ENCODE results near the gene DBNDD1. TPM values are rescaled to one million over a fixed set of nuclear protein-coding genes. Genes with fewer than 3 reads are reported as not detected.

The DBNDD1 gene
- polyA plus RNA-seq, 1 of the 3 experiments (the other 2 are of a cell fraction), result 27.9 TPM

- peaks cover 30% of the 10 kb centered on the region for H3F3A ChIP-seq (replicated peaks; ENCODE audit: insufficient read depth)
- no peak for DNase-seq
- no peaks in the 10 kb centered on the region for H3K9me2 ChIP-seq
- 84% methylated on average over 3 of the region's 5 CpGs for WGBS (ENCODE audit: low lambda C conversion rate)
- H3K4me3 ChIP-seq (ENCODE audit: low read depth in 2 of 2, low read length in 1 of 2), result no peak overlapping the region
- no peaks in the 10 kb centered on the region for H3K4me1 ChIP-seq (ENCODE audit: control insufficient read depth in 1 of 2, insufficient read depth in 2 of 2, low read depth in 1 of 2, low read length in 1 of 2)
- peaks cover 24% of the 10 kb centered on the region for H4K20me1 ChIP-seq (ENCODE audit: insufficient read depth)
- POLR2A ChIA-PET, result no interaction called here
- no peaks in the 10 kb centered on the region for H3K79me2 ChIP-seq (ENCODE audit: insufficient read depth)
- no peak overlapping the region for H3K9ac ChIP-seq
- TF ChIP-seq GATA2 (CRISPR knock-in tag; IDR thresholded peaks at IDR 0.05), result no peak
- no peak for TF ChIP-seq ELF1 (IDR thresholded peaks at IDR 0.05)
- TF ChIP-seq, protein P1, sequence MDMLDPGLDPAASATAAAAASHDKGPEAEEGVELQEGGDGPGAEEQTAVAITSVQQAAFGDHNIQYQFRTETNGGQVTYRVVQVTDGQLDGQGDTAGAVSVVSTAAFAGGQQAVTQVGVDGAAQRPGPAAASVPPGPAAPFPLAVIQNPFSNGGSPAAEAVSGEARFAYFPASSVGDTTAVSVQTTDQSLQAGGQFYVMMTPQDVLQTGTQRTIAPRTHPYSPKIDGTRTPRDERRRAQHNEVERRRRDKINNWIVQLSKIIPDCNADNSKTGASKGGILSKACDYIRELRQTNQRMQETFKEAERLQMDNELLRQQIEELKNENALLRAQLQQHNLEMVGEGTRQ (IDR thresholded peaks at IDR 0.05; ENCODE audit: borderline replicate concordance, low read depth, low read length), result no peak
- no peak for TF ChIP-seq TAF1 (IDR thresholded peaks at IDR 0.05; ENCODE audit: borderline replicate concordance, low read depth, low read length)
- TF ChIP-seq MXI1 (IDR thresholded peaks at IDR 0.05; ENCODE audit: low read depth, low read length), result no peak
- no peak overlapping the region for H3K4me2 ChIP-seq
- H3K27me3 ChIP-seq (ENCODE audit: insufficient read depth), result no peaks in the 10 kb centered on the region
- H3K9me3 ChIP-seq, result no peaks in the 10 kb centered on the region
- H2AFZ ChIP-seq (ENCODE audit: low read depth), result no peak overlapping the region
- CTCF ChIA-PET, result interaction anchor here (1.5 kb wide), 1 partner anchor 17 kb away, joined by 4 read pairs; the partner anchor contains the start of gene DBNDD1
- no peak overlapping the region for H3K27ac ChIP-seq (ENCODE audit: low read depth in 2 of 2, low read length in 1 of 2)
- peaks cover 29 to 61% of the 10 kb centered on the region in 2 experiments for H3K36me3 ChIP-seq (replicated peaks in 1 of 2; ENCODE audit: control insufficient read depth in 1 of 2, insufficient read depth in 2 of 2, low read length in 1 of 2)
These were observed 16.6 kb upstream of the DBNDD1 start for GRCh38 chr16:90035902-90036301.

- no peak overlapping the region for H3K27ac ChIP-seq (ENCODE audit: low read depth in 2 of 2, low read length in 1 of 2)
- no peak overlapping the region for H3K9ac ChIP-seq
- no peak overlapping the region for H3K4me3 ChIP-seq (ENCODE audit: low read depth in 2 of 2, low read length in 1 of 2)
- H3K4me1 ChIP-seq (ENCODE audit: control insufficient read depth in 1 of 2, insufficient read depth in 2 of 2, low read depth in 1 of 2, low read length in 1 of 2), result no peaks in the 10 kb centered on the region
- H2AFZ ChIP-seq (ENCODE audit: low read depth), result no peak overlapping the region
- no peak overlapping the region for H3K4me2 ChIP-seq
- no peaks in the 10 kb centered on the region for H3K27me3 ChIP-seq (ENCODE audit: insufficient read depth)
- no peaks in the 10 kb centered on the region for H3K9me3 ChIP-seq
- peaks cover 35% of the 10 kb centered on the region for H3F3A ChIP-seq (replicated peaks; ENCODE audit: insufficient read depth)
- WGBS (ENCODE audit: low lambda C conversion rate), result 81% methylated on average over 8 of the region's 8 CpGs
- ChIA-PET POLR2A (no interaction called here), CTCF (interaction anchor here (1.3 kb wide), 1 partner anchor 86 kb away, joined by 3 read pairs; the partner anchor contains the start of gene DEF8)
- DNase-seq, result no peak
- H4K20me1 ChIP-seq (ENCODE audit: insufficient read depth), result peaks cover 30% of the 10 kb centered on the region
- H3K79me2 ChIP-seq (ENCODE audit: insufficient read depth), result no peaks in the 10 kb centered on the region
- H3K9me2 ChIP-seq, result no peaks in the 10 kb centered on the region
- H3K36me3 ChIP-seq (replicated peaks in 1 of 2; ENCODE audit: control insufficient read depth in 1 of 2, insufficient read depth in 2 of 2, low read length in 1 of 2), result peaks cover 26 to 52% of the 10 kb centered on the region in 2 experiments
- TF ChIP-seq EP300 (IDR thresholded peaks at IDR 0.05; ENCODE audit: borderline replicate concordance in 1 of 2, low read depth in 1 of 2, low read length in 1 of 2), result no peak
- no peak for TF ChIP-seq MAX (IDR thresholded peaks at IDR 0.05; ENCODE audit: low read depth)
- no peak for TF ChIP-seq CHD2 (IDR thresholded peaks at IDR 0.05; ENCODE audit: low read length, partially characterized antibody)
- no peak for TF ChIP-seq FOXJ3 (CRISPR knock-in tag; IDR thresholded peaks at IDR 0.05)
- no peak for TF ChIP-seq POLR2AphosphoS5 (IDR thresholded peaks at IDR 0.05; ENCODE audit: low read depth, low read length)
- no peak for TF ChIP-seq FOXM1 (IDR thresholded peaks at IDR 0.05; ENCODE audit: low read depth)
- TF ChIP-seq NFIC (IDR thresholded peaks at IDR 0.05; ENCODE audit: borderline replicate concordance), result no peak
- no peak for TF ChIP-seq EZH2phosphoT487 (IDR thresholded peaks at IDR 0.05; ENCODE audit: borderline replicate concordance, low read depth)
- no peak for TF ChIP-seq IRF3 (IDR thresholded peaks at IDR 0.05; ENCODE audit: low read depth, low read length)
- TF ChIP-seq TCF12 (IDR thresholded peaks at IDR 0.05), result no peak
- no peak for TF ChIP-seq REST (IDR thresholded peaks at IDR 0.05; ENCODE audit: low read depth, low read length)
- no peak for TF ChIP-seq PBX3 (IDR thresholded peaks at IDR 0.05)
- TF ChIP-seq, protein P2, sequence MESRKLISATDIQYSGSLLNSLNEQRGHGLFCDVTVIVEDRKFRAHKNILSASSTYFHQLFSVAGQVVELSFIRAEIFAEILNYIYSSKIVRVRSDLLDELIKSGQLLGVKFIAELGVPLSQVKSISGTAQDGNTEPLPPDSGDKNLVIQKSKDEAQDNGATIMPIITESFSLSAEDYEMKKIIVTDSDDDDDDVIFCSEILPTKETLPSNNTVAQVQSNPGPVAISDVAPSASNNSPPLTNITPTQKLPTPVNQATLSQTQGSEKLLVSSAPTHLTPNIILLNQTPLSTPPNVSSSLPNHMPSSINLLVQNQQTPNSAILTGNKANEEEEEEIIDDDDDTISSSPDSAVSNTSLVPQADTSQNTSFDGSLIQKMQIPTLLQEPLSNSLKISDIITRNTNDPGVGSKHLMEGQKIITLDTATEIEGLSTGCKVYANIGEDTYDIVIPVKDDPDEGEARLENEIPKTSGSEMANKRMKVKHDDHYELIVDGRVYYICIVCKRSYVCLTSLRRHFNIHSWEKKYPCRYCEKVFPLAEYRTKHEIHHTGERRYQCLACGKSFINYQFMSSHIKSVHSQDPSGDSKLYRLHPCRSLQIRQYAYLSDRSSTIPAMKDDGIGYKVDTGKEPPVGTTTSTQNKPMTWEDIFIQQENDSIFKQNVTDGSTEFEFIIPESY (IDR thresholded peaks at IDR 0.05; ENCODE audit: borderline replicate concordance, low read depth), result no peak
- no peak for TF ChIP-seq SIN3A (IDR thresholded peaks at IDR 0.05; ENCODE audit: borderline replicate concordance, low read depth, low read length)
- TF ChIP-seq GATA2 (CRISPR knock-in tag; IDR thresholded peaks at IDR 0.05), result no peak
These were observed 15.2 kb upstream of the DBNDD1 start for GRCh38 chr16:90034504-90034903.

Data from SK-N-SH (cell line).